Osteocyte (in vitro differentiated cells): ENCODE measurements around the gene ZNF322. TPM values are rescaled to one million over a fixed set of nuclear protein-coding genes. Genes with fewer than 3 reads are reported as not detected.

Source experiments
- DNase-seq: peaks from one replicate; pipeline ENCODE4 v3.0.0; 2021; ENCODE audit warnings: mixed read lengths; ENCODE audit not compliant: unreplicated experiment; ENCODE audit errors: extremely low spot score
- H3K27ac Mint-ChIP-seq: one replicate; pipeline ENCODE4 v1.8.0; 2021; ENCODE audit warnings: mild to moderate bottlenecking, mixed read lengths; ENCODE audit not compliant: unreplicated experiment
- H3K27me3 Mint-ChIP-seq: one replicate; pipeline ENCODE4 v1.8.0; 2021; ENCODE audit warnings: mixed read lengths; ENCODE audit not compliant: unreplicated experiment
- H3K36me3 Mint-ChIP-seq: one replicate; pipeline ENCODE4 v1.8.0; 2021; ENCODE audit warnings: mixed read lengths; ENCODE audit not compliant: unreplicated experiment
- H3K4me1 Mint-ChIP-seq: one replicate; pipeline ENCODE4 v1.8.0; 2021; ENCODE audit warnings: mixed read lengths; ENCODE audit not compliant: unreplicated experiment
- H3K4me3 Mint-ChIP-seq: one replicate; pipeline ENCODE4 v1.8.0; 2021; ENCODE audit warnings: mild to moderate bottlenecking, moderate library complexity, mixed read lengths; ENCODE audit not compliant: unreplicated experiment
- H3K9me3 Mint-ChIP-seq: one replicate; pipeline ENCODE4 v1.8.0; 2021; ENCODE audit warnings: mixed read lengths; ENCODE audit not compliant: unreplicated experiment
- total RNA-seq: library from RNA; stranded (reverse); gene quantifications from 2 replicates; pipeline ENCODE4 v1.2.1, GENCODE V29; 2021
- TF ChIP-seq, protein P1 (sequence below): fragments of 200-600 bp; sonication (generic); IDR thresholded peaks from 2 replicates; pipeline ENCODE4 v1.5.0; 2021; ENCODE audit warnings: antibody characterized with exemption, mild to moderate bottlenecking, moderate library complexity

The ZNF322 gene
- total RNA-seq, 1 donor from 2014 or later: 33.8 TPM

DNA sequence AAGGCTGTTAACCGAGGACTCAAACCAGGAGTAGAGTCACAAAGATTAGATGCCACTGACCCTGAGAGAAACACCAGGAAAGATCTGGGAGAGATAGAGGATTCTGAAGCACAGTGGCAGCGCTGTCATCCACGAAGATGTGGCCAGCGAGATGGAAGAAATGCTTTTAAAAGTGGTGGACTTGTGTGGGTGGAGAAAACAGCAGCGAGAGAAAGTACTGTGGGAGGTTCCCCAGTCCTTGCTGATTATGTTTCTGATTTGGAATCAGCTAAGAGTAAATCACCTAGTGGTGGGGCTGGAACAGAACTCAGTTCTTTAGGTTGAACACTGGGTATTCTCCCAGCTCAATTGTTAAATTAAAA, 435 bp upstream of the ZNF322 start:
- H3K27me3 Mint-ChIP-seq: peaks cover 29% of the 10 kb centered on the region
- H3K36me3 Mint-ChIP-seq: peaks cover 20% of the 10 kb centered on the region
- H3K9me3 Mint-ChIP-seq: no peaks in the 10 kb centered on the region
- H3K4me1 Mint-ChIP-seq: peaks cover 29% of the 10 kb centered on the region
- H3K4me3 Mint-ChIP-seq: peak overlapping the region; percentile 86
- H3K27ac Mint-ChIP-seq: peak overlapping the region; percentile 84
- no peak for DNase-seq
- TF ChIP-seq, protein P1, sequence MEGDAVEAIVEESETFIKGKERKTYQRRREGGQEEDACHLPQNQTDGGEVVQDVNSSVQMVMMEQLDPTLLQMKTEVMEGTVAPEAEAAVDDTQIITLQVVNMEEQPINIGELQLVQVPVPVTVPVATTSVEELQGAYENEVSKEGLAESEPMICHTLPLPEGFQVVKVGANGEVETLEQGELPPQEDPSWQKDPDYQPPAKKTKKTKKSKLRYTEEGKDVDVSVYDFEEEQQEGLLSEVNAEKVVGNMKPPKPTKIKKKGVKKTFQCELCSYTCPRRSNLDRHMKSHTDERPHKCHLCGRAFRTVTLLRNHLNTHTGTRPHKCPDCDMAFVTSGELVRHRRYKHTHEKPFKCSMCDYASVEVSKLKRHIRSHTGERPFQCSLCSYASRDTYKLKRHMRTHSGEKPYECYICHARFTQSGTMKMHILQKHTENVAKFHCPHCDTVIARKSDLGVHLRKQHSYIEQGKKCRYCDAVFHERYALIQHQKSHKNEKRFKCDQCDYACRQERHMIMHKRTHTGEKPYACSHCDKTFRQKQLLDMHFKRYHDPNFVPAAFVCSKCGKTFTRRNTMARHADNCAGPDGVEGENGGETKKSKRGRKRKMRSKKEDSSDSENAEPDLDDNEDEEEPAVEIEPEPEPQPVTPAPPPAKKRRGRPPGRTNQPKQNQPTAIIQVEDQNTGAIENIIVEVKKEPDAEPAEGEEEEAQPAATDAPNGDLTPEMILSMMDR: peak; percentile 37

DNA sequence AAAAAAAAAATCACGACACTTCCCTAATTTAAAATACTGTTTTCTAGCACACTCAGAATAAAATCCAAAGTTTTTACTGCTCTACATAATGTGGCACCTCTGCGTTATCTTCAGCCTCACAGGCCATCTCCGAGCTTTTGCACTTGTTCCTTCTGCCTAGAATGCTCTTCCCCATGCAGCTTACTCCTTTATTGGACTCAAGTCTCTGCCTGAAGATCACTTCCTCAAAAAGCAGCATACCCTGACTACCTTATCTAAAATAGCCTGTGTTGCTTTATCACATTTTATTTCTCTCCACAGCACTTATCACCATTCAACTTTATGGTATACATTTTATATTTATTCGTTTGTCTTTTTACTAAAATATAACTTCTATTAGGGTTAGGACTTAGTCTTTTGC, 2.3 kb downstream of the ZNF322 start:
- Mint-ChIP-seq H3K9me3 (no peaks in the 10 kb centered on the region), H3K27me3 (peaks cover 8% of the 10 kb centered on the region), H3K4me3 (no peak overlapping the region), H3K27ac (no peak overlapping the region), H3K36me3 (peaks cover 39% of the 10 kb centered on the region), H3K4me1 (peaks cover 29% of the 10 kb centered on the region)
- TF ChIP-seq, protein P1: no peak
- no peak for DNase-seq

DNA sequence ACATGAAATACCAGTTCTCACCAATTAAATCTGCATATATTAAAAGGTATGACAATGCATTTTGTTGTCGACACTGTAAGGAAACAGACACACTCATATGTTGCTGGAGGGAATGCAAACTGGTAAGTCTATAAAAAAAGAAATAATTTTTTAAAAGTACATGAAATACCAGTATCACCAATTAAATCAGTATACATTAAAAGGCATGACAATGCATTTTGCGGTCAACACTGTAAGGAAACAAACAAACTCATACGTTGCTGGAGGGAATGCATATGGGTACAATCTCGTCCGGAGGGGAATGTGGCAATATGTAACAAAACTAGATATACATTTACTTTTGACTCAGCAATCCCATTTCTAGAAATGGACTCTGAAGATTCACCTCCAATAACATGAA, 6.5 kb downstream of the ZNF322 start:
- Mint-ChIP-seq H3K4me3 (no peak overlapping the region), H3K27ac (no peak overlapping the region), H3K9me3 (peaks cover 12% of the 10 kb centered on the region), H3K4me1 (peaks cover 12% of the 10 kb centered on the region), H3K27me3 (no peaks in the 10 kb centered on the region), H3K36me3 (peaks cover 69% of the 10 kb centered on the region)
- TF ChIP-seq, protein P1: no peak
- no peak for DNase-seq

DNA sequence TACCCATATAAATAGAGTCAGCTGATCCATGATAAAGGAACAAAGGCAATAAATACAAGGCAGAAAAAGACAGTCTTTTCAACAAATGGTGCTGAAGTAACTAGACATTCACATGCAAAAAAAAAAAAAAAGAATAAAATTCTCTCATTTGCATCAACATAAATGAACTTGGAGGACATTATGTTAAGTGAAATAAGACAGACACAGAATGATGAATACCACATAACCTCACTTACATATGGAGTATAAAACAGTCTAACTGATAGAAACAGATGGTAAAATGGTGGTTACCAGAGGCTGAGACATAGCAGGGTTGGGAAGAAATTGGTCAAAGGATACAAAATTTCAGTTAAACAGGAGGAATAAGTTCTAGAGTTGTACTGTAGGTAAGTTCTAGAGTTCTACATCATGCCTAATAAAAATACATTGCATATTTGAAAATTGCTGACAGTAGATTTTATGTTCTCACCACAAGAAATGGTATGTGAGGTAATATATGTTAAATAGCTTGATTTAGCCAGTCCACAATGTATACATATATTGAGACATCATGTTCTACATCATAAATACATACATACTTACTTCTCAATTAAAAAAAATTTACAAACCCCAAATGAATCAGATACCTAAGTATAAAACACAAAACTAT, 8.3 kb downstream of the ZNF322 start:
- DNase-seq: no peak
- H3K27ac Mint-ChIP-seq: no peak overlapping the region
- H3K9me3 Mint-ChIP-seq: peaks cover 17% of the 10 kb centered on the region
- no peaks in the 10 kb centered on the region for H3K27me3 Mint-ChIP-seq
- H3K4me3 Mint-ChIP-seq: no peak overlapping the region
- peaks cover 4% of the 10 kb centered on the region for H3K4me1 Mint-ChIP-seq
- peaks cover 66% of the 10 kb centered on the region for H3K36me3 Mint-ChIP-seq
- TF ChIP-seq, protein P1: no peak

DNA sequence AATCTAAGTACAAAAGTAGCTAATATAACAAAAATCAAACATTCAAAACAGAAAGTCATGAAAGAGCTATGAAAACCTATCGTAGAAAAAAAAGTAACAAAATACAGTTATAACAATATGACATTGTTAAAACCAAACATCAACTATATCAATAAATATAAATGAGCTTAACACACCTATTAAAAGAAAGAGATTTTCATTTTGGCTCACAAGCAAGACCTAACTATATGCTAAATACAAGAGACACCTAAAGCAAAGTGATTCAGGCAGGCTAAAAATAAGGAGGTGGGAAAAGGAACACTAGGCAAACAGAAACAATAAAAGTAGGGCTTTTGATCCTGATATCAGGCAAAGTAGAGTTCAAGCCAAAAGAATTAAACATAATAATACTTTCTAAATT, 13.5 kb downstream of the ZNF322 start:
- Mint-ChIP-seq H3K27me3 (no peaks in the 10 kb centered on the region), H3K4me3 (no peak overlapping the region), H3K9me3 (peaks cover 55% of the 10 kb centered on the region), H3K36me3 (peaks cover 69% of the 10 kb centered on the region), H3K4me1 (no peaks in the 10 kb centered on the region), H3K27ac (no peak overlapping the region)
- no peak for DNase-seq
- TF ChIP-seq, protein P1: no peak
